DND-41 (cell line): ENCODE results near the gene NDUFC2.

ENCODE experiments used
- CTCF ChIP-seq: IDR thresholded peaks from 2 replicates; pipeline ENCODE4 v1.5.1; 2012; ENCODE audit warnings: borderline replicate concordance, low read length, moderate library complexity, mild to moderate bottlenecking; ENCODE audit not compliant: poor library complexity, severe bottlenecking; ENCODE audit errors: extremely low read depth
- EZH2 ChIP-seq: IDR thresholded peaks from 3 replicates; pipeline ENCODE4 v1.6.1; 2012; ENCODE audit warnings: borderline replicate concordance, low read depth, mild to moderate bottlenecking, moderate library complexity, low read length, inconsistent platforms; ENCODE audit not compliant: severe bottlenecking

DNA sequence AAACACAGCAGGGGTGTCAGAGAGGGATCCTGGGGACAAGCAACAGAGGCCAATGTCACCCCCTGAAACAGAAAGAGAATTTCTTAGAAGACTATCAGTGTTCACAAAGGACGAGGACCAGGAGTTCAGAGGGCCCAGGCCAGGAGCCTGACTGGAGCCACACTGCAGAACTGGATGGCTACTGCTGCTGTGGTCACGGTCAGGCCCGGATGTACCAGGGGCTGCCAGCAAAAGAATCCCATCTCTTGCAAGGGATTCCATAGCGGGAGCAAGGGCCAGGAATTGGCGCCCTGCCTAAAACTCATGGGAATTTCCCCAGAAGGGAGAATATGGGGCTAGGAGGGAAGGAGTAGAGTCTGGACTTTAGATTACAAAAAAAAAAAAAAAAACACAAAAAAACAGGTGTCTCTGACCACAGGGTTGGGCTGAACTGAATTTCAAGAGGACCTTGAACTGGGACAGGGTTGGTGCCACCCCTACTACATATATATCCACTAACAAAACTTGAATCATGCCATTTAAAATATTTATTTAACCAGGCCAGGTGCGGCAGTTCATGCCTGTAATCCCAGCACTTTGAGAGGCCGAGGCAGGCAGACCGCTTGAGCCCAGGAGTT is 40.9 kb downstream of the NDUFC2 start:
- TF ChIP-seq EZH2 (no peak), CTCF (no peak)
